GM19193 (cell line): ENCODE results near the gene CD99L2.

Source experiments
- POLR2A ChIP-seq: IDR thresholded peaks from 4 replicates; pipeline ENCODE4 v1.6.1; 2011; ENCODE audit not compliant: insufficient read depth, insufficient read length; ENCODE audit errors: extremely low read depth

The CD99L2 gene

DNA sequence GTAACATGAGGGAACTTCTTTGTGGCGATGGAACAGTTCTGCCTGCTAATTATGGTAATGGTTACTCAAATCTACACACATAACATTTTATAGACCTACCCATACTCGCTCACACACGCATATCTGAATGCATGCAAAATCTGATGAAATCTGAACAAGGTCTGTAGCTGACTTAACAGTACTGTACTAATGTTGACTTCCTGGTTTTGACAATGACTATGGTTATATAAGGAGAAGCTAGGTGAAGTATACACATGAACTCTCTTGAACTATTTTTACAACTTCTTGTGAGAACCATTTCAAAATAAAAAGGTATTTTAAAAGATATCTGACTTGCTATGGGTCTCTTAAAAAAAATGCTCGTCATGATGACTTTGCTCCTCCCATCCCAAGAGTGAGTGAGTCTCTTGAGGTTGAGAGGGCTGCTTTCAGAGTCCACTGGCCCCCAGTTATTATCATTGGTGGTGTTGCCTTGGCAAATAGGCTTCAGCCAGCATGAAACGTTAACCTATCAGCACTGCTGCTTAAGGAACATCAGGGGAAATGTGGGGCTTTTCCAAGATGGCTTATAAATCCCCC lies 105.4 kb downstream of the CD99L2 start:
- no peak for TF ChIP-seq POLR2A

DNA sequence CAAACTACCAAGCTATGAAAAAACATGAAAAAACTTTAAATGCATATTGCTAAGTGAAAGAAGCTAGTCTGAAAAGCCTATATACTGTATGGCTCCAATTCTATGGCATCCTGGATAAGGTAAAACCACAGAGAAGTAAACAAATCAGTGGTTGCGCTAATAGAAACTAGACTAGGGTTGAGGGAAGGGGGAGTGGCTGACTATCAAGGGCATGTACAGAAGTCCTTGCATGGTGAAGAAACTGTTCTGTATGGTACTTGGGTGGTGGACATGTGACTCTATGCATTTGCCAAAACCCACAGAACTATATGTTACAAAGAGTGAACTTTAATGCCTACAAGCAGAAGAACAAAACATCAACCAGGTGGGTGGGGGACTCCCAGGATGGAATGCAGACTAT lies 108.4 kb downstream of the CD99L2 start:
- no peak for TF ChIP-seq POLR2A

DNA sequence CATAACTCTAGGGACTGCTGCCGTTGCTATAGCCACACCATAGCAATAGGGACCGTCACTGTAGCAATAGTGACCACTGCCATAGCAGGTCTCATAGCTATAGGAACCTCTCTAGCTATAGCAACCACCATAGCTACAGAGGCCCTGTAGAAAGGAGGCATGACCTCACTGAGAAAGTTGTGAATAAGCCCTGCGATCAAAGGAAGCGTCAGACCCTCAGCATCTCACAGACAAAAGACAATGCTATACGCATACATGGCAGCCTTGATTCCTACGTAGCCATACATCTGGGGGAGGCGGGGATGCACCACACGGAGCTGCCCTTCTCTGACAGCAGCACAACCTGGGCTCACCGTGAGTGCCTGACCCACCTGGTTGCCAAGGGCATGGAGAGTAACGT lies 116.8 kb downstream of the CD99L2 start:
- TF ChIP-seq POLR2A = no peak

DNA sequence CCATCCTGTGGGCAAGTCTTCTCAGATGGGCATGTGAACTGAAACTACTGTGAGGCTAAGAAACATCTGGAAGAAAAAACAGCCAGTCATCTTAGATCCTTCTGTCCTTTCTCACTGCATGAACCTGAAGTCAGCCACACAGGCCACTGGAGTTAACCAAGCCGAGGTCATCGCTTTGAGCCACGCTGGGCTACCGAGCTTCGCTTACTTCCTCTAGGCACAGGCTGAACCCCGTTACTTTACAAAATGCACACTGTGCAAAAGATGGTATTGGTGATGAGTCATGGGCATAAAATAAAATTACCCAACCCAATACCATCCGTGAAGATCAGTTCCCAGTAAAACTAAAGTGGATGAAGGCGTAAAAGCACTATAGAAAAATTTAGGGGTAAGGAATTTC lies 119.1 kb downstream of the CD99L2 start:
- TF ChIP-seq POLR2A = no peak

DNA sequence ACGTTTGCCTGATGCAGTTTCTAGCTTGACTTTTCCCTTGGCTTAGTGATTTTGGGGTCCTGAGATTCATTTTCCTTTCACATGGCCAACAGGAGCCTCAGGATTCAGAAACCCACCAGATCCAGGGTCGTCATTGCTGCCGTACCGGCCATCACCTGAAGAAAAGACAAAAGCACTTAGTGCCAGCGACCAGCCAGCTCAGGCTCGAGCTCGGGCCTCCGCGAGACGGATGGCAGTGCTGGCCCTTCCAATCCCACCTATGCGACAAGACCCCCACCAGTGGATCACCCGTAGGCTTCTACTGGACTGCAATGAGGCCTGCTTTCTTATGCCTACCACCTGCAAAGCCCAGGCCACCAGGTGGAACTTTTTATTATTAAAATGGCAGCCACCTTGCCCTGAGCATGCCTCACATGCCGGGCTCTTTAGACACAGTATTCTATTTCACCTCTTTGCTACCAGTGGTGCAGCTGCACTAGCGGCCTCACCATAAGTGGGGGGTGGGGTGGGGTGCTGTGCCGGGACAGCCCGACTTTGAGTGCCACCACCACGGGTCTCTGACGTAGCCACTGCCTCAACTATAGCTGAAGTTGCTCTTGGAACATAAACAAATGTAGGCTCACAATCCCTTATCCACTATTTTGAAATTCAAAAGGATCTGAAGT lies 121.0 kb downstream of the CD99L2 start:
- no peak for TF ChIP-seq POLR2A

DNA sequence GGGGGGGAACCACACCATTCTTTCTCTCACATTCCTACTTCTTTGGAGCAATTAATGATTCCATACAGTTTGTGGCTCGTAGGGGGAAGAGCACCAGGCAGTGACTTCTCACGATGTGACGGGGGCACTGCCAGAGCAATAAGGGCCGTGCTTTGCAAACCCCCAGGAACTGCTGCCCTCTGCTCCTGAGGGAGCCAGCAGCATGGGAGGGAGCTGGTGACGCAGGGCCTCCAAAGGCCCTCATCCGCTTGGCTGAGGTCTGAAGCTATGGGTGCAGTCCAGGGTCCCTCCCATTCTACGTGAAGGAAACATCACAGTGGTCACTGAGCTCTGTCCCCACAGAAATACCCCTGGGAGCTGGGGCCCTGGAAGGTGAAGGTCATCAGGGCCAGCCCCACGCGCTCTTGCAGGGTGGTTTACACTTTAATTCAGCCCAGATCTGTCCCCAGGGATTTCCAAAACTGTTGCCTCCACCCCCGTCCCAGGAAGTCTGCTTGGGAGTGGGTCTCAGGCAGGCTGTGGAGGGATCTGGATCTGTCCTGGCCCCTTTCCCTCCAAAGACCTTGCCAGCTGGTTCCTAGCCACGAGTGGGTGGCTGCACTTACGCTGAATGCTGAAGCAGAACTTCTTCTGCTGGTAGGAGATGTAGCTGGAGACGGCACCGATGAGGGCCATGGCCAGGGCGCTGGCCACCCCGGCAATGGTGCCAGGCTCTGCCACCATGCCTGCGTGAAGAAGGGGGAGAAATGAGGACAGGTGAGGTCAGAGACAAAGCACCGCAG lies 122.7 kb downstream of the CD99L2 start:
- TF ChIP-seq POLR2A = no peak

DNA sequence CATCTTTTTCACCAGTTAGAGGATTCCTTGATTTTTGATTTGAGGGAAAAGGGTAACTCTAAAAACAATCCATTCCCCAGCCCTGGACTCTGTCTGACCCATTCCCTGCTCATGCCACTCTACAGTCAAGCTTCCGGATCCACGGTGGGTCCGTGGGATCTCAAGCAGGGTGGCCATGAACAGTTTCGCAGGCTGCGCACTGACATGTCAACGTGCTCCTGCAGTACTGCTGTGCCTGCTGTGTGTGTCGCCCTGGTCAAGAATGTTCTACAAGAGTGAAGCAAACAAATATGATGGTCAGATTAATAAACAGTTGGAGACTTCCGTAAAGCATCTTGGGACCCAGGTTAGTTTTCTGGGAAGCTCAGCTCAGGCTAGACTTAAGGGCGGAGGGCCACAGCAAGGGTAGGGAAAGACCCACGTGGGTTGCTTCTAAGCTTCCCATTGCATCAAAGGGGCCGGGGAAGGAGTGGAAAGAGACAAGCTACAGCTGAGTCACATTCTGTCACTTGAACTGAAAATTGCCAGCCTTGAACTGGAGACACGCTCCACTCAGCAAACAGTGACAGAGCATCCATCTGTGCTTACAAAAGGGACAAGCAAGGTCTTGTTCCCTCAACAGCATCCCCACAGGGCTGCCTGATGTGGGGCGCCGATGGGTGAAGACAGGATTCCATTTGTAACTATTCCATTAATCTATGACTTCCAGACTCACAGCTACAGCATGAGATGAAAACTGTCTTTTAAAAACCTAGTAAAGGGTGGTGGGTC lies 123.5 kb downstream of the CD99L2 start:
- no peak for TF ChIP-seq POLR2A

DNA sequence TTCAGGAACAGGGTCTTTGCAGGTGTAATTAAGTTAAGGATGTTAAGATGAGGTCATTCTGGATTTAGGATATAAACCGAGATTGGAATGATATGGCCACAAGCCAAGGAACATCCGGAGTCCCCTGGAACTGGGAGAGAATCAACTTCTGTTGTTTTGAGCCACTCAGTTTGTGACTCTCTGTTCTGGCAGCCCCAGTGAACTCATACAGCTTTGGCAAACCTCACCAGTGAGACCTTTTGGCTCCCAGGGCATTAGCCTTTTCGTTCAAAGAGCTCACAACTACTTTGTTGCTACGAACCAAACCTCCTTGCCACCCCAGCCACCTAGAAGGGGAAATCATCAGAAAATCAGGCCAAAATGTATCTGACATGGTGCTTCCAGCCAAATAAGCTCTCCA lies 124.8 kb downstream of the CD99L2 start:
- no peak for TF ChIP-seq POLR2A

DNA sequence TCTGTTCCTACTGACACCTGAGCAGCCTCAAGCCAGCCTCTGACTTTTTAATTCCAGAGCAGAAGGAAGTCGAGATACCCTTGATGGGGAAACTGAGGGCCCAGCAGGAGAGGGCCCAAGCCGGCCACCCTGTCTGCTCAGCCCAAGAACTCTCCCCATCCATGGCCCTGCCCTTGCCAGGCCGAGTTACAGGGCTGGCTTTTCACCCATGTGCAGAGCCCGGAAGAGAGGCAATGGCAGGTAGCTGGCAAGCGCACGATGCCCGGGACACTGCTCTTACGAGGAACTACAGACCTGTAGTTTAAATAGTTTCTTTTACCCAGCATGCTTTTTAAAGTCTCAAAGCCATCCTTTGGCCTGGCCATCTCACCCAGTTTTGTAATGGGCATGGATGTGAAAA lies 125.4 kb downstream of the CD99L2 start:
- TF ChIP-seq POLR2A = no peak

DNA sequence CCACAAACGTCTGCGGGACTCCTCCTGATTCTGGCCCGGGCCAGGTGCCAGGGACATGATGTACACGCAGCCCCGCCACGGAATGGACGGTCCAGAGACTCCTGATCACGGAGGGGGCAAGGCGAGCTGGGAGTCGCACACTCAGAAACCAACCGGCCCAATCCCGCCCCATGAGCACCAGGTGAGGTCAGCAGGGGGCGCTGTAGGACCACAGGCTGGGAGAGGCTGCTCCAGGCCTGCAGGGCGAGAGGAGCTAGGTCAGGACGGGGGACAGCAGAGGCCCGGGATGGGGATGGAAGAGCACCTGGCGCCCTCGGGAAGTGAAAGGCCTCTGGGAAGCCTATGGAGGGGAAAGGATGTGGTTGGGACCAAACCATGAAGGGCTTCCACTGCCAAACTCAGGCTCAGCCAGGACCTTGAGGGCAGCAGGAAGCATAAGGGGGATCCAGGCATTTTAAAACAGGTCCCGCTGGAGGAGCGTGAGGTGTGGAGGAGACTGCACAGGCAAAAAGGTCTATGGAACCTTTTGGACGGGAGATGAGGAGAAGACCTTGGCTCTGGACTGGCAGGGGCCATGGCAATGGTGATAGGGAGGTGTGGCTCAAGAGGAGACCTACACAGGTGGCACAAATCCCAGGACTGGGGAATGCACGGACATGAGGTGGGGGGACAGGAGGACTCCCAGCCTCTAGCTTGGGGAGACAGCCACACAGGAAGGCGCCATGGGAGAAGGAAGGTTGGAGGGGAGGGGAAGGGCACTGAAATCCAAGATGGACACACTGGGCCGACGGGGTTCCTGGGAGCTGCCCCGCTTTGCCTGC lies 126.1 kb downstream of the CD99L2 start:
- TF ChIP-seq POLR2A = no peak

DNA sequence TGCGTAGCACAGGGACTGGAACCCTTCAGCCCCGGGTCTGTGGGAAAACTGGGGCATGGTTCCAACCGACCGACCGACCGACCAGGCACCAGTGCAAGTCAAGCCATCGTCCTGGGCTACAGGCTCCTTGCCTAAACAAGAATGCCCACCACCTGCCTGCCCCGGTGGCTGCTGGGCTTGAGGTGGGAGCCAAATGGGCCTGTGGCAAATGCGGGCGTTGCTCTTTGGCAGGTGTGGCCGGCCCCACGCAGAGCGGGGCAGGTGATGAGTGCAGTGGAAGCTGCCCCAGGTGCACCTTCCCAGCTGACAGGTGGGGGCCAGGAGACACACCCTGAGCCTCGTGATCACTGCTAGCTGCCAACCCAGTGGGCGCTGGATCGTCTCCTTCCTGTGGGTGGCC lies 127.4 kb downstream of the CD99L2 start:
- TF ChIP-seq POLR2A = no peak

DNA sequence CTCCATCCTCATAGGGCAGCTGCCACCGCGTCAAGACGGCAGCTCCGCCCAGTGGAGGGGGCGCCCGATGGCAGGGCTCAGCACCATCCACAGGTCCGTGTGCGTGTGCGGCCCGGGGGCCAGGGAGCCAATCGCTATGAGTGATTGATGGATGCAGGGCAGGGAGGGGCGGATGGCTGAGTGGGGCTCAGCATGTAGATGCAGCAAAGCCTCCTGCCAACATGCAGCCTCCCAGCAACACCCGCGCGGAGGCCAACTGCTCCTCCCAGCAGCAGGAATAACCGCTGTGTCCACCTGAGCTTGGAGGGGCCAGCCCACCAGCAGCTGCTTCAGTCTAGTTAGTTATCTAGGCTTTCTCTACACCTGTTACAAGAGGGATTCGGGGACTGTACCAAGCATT lies 127.8 kb downstream of the CD99L2 start:
- TF ChIP-seq POLR2A = no peak

DNA sequence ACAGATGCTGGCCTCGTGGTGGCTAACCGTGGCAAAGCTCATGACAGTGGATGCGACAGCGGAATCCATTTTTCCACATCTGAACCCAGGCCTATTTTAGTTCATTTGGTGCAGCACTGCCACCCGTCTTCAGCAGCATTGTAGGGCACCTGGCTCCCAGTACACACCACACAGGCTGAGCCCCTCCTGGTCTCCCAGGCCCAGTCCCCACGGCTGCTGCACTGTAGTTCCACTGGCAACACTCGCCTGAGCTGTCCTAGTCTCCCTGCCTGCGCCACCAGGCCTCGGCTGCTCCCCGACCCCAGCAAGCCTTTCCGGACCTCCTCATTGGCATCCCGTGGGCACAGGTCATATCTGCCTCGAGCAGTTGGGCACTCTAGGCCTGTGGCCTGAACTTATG lies 129.1 kb downstream of the CD99L2 start:
- TF ChIP-seq POLR2A = no peak

DNA sequence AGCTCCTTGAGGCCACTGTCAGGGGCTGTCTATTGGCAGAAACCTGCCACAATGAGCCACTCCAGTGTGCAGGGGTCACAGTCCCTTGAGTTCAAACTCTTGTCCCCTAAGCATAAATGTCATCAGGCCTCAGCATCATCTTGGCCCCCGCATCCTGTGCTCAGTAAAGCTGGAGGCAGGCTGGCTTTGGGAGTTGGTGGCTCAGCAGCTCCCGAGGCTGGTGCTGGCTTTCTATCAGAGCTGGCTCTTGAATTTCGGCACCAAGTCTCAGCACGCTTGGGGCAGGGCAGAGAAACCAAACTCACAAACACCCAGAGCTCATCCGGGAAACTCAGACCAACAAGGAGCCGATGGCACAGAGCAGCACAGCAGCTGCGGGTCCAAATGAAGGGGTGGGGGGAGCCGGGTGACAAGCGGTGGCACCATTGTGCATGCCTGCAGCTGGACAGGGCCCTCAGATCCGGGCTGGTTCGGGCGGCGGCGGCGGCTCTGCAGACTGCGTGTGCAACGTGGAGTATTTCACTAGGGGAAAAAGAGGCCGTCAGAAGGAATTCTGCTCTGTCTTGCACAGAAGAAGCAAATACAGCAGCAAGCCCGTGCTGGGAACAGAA lies 129.8 kb downstream of the CD99L2 start:
- TF ChIP-seq POLR2A = no peak
